GOT3 (cell line): ENCODE data around the gene RBMS1.
"Not testable (repeated sequence)": the region's sequence is repeated elsewhere in the genome, so short reads cannot be mapped to it uniquely, and the experiment has no call there.

ENCODE experiments used
- DNase-seq: peaks from one replicate; lab custom pipeline; 2025; ENCODE audit warnings: mixed read lengths; lab: John Stamatoyannopoulos, UW

Gene RBMS1

DNA sequence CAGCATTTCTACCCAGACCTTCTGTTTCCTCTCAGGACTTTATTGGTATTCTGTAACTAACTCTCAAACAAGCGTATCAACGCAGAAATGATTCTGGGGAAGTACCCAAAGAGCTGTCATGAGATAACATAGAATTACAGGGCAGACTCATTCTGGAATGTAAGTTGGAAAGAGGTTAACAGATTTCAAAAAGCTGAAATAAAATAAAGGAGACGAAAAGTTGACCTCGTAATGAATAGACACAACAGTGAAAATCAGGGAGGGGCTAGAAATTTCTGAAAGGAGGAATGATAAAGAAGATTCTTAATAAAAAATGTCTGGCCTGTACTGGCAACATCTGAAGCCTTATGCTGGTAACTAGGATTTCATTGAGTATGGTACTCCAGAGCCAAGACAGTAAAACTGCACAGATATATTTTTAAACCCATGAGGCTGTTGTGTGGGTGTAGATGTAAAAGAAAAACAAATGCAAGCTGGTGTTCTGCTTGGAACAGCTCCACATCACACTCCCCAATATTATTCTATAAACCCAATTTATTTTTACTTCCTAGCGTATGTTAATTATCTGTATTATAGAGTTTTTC lies 23.9 kb downstream of the RBMS1 start:
- no peak for DNase-seq

DNA sequence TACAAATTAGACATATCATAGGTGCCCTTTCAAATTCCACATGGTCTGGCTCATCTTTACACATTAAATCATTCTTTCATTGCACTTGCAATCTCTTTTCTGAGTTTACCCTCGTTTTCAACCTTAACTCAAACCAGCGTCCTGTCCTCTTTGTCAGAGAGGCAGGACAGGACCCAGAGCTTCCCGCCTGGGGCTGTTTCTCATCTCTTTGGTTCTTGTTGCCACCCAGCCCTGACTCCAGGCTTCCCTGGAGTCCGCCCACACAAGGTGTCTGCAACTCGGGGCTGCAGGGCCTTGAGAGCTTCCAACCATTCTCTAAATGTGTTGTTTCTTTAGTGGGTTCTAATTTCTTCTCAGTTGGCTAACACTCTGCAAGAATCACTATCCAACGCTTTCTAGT lies 24.4 kb downstream of the RBMS1 start:
- DNase-seq: no peak

GRCh38 chr2:160467086-160467485 lies 26.5 kb downstream of the RBMS1 start:
- DNase-seq: no peak

GRCh38 chr2:160465406-160465805 lies 28.2 kb downstream of the RBMS1 start:
- DNase-seq: no peak

GRCh38 chr2:160465002-160465401 lies 28.6 kb downstream of the RBMS1 start:
- DNase-seq: no peak

- no peak for DNase-seq
These were observed 29.6 kb downstream of the RBMS1 start for GRCh38 chr2:160464017-160464416.

GRCh38 chr2:160463245-160463644 lies 30.4 kb downstream of the RBMS1 start:
- DNase-seq: no peak

DNA sequence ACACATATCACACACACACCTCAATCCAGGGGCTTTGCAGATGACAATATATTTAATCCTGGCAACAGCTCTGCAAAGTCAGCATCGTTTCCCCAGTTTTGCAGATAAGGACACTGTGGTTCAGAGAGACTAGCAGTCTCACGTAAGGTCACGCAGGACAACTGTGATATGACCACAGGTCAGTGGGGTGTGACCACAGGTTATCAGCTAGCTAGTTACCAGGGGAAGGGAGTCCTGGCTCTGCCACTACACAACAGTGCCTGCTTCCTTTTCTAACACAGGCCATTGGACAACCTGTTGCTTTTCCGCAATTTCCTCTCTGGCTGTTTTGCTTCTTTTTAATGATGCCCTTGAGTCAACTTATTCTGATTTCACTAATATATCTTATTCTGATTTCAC lies 33.3 kb downstream of the RBMS1 start:
- no peak for DNase-seq

- no peak for DNase-seq
These were observed 33.9 kb downstream of the RBMS1 start for GRCh38 chr2:160459538-160460332.

DNA sequence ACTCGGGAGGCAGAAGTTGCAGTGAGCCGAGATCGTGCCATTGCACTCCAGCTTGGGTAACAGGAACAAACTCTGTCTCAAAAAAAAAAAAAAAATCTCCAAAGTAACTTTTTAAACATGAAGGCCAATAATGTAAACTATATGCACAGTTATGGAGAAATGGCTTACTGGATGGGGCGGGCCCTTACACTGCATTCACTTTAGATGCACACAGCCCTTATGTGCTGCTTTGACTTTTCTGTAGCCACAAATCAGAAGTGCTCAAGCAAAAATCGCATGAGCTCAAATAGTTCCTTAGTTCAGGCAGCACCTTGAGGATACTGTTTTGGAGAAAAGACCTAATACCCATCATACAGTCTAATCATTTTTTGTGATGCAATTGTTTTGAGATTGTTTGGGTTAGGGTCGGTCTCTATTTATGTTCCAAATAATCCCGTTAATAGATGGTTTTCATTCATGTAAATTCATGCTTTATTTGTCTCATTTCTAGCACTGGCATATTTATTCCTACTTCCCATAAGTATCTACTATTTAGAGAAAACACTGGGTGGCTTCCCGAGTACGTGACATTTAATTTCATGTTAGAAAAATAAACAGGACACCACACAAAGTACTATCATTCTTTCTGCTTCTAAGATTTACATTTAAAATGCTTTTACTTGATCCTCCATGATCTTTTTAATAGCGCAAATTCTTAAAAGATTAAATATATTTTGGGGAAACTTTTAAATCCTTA lies 34.7 kb downstream of the RBMS1 start:
- no peak for DNase-seq

DNA sequence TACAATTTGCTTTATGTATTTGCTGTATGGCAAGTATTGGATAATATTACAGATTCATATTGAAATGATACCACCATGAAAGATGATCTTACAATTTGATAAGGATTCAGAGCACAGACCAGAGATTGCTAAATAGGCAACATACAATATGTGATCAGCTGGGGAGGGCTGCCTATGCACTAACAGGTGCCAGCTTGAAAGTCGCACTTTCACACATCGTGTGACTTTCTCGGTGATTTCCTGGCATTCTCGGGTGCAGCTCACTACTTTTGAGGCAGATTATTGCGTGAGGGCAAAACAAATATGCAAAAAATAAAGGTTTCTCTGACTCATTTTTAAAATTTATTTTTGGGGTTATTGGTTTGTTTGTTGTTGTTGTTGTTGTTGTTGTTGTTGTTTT lies 36.0 kb downstream of the RBMS1 start:
- DNase-seq: no peak

GRCh38 chr2:160454070-160454797 lies 39.4 kb downstream of the RBMS1 start:
- no peak for DNase-seq

GRCh38 chr2:160453111-160453820 lies 40.3 kb downstream of the RBMS1 start:
- DNase-seq: no peak

- no peak for DNase-seq
These were observed 43.1 kb downstream of the RBMS1 start for GRCh38 chr2:160450486-160450885.

- not testable (repeated sequence) for DNase-seq
These were observed 44.8 kb downstream of the RBMS1 start for GRCh38 chr2:160448821-160449220.

- no peak for DNase-seq
These were observed 47.9 kb downstream of the RBMS1 start for GRCh38 chr2:160445673-160446072.

DNA sequence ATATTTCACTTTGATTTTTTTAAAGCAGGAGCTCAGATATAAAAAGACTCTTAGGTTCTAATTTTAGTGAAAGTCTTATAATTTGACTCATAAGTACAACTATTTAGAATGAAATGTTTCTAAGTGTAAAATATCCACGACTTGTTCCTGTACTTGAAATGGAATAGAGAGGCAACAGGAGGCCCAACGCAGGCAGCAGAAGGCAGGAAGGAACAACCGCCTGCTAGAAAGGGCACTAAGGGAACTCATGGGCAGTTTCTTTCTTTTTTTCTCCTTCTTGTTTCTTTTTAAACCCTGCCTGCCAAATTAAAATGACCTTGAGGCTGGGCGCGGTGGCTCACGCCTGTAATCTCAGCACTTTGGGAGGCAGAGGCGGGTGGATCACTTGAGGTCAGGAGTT lies 51.0 kb downstream of the RBMS1 start:
- DNase-seq: no peak

DNA sequence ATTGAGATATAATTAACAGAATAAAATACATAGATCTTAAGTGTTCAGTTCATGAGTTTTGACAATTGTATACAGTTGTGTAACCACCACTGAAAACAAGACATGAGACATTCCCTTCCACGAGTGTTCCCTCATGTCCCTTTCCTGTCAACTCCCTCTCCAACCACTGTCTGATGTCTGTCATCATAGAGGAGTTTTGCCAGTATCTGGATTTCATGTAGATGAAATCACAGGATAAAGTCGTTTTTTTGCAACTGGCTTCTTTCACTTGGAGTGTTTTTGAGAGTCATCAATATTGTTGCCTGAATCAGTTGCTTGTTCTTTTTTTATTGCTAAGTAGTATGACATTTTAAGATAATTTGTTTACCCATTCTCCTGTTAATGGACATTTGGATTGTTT lies 52.7 kb downstream of the RBMS1 start:
- DNase-seq: no peak

DNA sequence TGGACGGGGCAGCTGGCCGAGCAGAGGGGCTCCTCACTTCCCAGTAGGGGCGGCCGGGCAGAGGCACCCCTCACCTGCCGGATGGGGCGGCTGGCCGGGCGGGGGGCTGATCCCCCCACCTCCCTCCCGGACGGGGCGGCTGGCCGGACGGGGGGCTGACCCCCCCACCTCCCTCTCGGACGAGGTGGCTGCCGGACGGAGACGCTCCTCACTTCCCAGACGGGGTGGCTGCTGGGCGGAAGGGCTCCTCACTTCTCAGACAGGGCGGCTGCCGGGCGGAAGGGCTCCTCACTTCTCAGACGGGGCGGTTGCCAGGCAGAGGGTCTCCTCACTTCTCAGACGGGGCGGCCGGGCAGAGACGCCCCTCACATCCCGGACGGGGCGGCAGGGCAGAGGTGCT lies 54.6 kb downstream of the RBMS1 start:
- DNase-seq: not testable (repeated sequence)

GRCh38 chr2:160437273-160437672 lies 56.3 kb downstream of the RBMS1 start:
- DNase-seq: no peak

- no peak for DNase-seq
These were observed 59.2 kb downstream of the RBMS1 start for GRCh38 chr2:160434254-160434948.
